Measurements from ENCODE around the gene NFKB1. TPM values are rescaled to one million over a fixed set of nuclear protein-coding genes. Genes with fewer than 3 reads are reported as not detected.
"Not testable (repeated sequence)": the region's sequence is repeated elsewhere in the genome, so short reads cannot be mapped to it uniquely, and the experiment has no call there.

Gene NFKB1
- total and polyA plus RNA-seq, 5 donors: 8.8 to 24.0 (median 21.8) TPM

DNA sequence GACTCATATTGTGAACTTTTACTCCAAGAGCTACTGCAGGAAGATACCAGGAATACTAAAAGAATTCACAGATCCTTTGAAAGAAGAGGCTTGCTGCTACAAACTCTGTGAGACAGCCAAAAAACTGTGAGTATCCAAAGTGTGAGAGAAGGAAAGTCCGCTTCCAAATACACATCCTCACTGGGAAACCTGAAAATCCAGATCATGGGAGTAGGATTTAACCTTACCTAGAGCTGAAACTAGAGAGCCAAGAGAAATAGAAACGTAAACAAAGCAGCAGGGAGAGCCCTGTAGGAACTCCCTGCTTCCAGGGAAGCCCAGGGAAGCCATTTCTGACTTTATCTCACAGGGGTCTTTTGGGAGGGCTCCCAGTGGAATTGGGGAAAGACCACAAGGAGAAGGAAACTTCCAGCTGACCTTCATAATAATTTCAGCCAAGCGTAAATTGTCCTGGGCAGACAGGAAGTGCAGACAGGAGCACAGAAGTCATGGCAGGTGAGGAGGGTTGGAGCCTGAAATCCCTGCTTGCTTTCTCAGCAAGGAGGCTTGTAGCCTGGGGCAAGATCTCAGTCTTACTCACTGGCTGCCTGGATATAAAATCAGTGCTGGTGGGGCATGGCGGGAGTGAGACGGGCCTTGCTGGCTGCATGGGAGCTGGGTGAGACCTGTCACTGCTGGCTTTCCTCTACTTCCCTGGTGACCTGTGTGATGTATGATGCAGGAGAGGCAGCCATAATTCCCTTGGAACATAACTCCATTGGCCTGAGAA lies 26.2 kb upstream of the NFKB1 start:
- H3K27ac ChIP-seq (ENCODE audit: low read length): no peak overlapping the region
- H3K27me3 ChIP-seq (ENCODE audit: control insufficient read depth, insufficient read depth): no peaks in the 10 kb centered on the region
- no peak for ATAC-seq
- intact Hi-C loops (cut with DNase I): no loop called here
- no peak overlapping the region for H3K4me3 ChIP-seq (ENCODE audit: low read length)
- no peaks in the 10 kb centered on the region for H3K4me1 ChIP-seq (ENCODE audit: control insufficient read depth, insufficient read depth, low read length)
- peaks cover 2% of the 10 kb centered on the region for H3K9me3 ChIP-seq (ENCODE audit: control insufficient read depth, low read length)
- WGBS: 94% methylated on average over 5 of the region's 5 CpGs
- no peak for DNase-seq

DNA sequence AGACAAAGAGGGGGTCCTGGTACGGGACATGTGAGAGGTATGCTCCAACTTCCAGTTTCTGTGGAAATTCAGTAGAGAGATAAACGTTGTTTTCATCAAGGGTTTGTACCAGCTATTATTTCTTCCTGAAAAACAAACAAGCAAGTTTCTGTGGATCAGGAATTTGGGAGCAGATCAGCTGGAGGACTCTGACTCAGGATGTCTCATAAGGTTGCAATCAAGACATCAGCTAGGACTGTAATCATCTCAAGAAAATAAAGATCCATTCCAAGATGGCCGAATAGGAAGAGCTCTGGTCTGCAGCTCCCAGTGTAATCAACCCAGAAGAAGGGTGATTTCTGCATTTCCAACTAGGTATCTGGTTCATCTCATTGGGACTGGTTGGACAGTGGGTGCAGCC lies 23.5 kb upstream of the NFKB1 start:
- H3K9me3 ChIP-seq (ENCODE audit: control insufficient read depth, low read length): peaks cover 2% of the 10 kb centered on the region
- no peaks in the 10 kb centered on the region for H3K4me1 ChIP-seq (ENCODE audit: control insufficient read depth, insufficient read depth, low read length)
- DNase-seq (no peak), ATAC-seq (no peak)
- no peak overlapping the region for H3K27ac ChIP-seq (ENCODE audit: low read length)
- no peaks in the 10 kb centered on the region for H3K27me3 ChIP-seq (ENCODE audit: control insufficient read depth, insufficient read depth)
- 83% methylated on average over 3 of the region's 3 CpGs for WGBS
- intact Hi-C loops (cut with DNase I): no loop called here
- H3K4me3 ChIP-seq (ENCODE audit: low read length): no peak overlapping the region

DNA sequence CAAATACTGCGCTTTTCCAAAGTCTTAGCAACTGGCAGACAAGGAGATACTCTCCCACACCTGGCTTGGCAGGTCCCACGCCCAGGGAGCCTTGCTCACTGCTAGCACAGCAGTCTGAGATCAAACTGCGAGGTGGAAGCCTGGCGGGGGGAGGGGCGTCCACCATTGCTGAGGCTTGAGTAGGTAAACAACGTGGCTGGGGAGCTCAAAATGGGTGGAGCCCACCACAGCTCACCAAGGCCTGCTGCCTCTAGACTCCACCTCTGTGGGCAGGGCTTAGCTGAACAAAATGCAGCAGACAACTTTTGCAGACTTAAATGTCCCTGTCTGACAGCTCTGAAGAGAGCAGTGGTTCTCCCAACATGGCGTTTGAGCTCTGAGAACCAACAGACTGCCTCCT lies 23.0 kb upstream of the NFKB1 start:
- intact Hi-C loops (cut with DNase I): no loop called here
- Histone ChIP-seq H3K4me3 (ENCODE audit: low read length) (no peak overlapping the region), H3K4me1 (ENCODE audit: control insufficient read depth, insufficient read depth, low read length) (no peaks in the 10 kb centered on the region), H3K27ac (ENCODE audit: low read length) (no peak overlapping the region), H3K27me3 (ENCODE audit: control insufficient read depth, insufficient read depth) (no peaks in the 10 kb centered on the region), H3K9me3 (ENCODE audit: control insufficient read depth, low read length) (peaks cover 2% of the 10 kb centered on the region)
- ATAC-seq: no peak
- 76% methylated on average over 7 of the region's 7 CpGs for WGBS
- DNase-seq: no peak

DNA sequence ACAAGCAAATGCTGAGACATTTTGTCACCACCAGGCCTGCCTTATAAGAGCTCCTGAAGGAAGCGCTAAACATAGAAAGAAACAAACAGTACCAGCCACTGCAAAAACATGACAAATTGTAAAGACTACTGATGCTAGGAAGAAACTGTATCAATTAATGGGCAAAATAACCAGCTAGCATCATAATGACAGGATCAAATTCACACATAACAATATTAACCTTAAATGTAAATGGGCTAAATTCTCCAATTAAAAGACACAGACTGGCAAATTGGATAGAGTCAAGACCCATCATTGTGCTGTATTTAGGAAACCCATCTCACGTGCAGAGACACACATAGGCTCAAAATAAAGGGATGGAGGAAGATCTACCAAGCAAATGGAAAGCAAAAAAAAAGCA lies 21.3 kb upstream of the NFKB1 start:
- DNase-seq; H3K4me1 ChIP-seq (ENCODE audit: control insufficient read depth, insufficient read depth, low read length); H3K9me3 ChIP-seq (ENCODE audit: control insufficient read depth, low read length); H3K27ac ChIP-seq (ENCODE audit: low read length); H3K4me3 ChIP-seq (ENCODE audit: low read length); ATAC-seq; H3K27me3 ChIP-seq (ENCODE audit: control insufficient read depth, insufficient read depth); intact Hi-C loops (cut with DNase I): not testable (repeated sequence)
- WGBS: 86% methylated on average over 2 of the region's 2 CpGs

DNA sequence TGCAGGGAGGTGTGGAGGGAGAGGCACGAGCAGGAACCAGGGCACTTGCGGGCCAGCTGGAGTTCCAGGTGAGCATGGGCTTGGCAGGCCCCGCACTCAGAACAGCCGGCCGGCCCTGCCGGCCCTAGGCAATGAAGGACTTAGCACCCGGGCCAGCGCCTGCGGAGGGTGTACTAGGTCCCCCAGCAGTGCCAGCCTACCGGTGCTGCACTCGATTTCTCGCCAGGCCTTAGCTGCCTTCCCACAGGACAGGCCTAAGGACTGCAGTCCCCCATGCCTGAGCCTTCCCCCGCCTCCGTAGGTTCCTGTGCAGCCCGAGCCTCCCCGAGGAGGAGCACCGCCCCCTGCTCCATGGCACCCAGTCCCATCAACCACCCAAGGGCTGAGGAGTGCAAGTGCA lies 18.0 kb upstream of the NFKB1 start:
- 96% methylated on average over 17 of the region's 17 CpGs for WGBS
- intact Hi-C loops (cut with DNase I): no loop called here

DNA sequence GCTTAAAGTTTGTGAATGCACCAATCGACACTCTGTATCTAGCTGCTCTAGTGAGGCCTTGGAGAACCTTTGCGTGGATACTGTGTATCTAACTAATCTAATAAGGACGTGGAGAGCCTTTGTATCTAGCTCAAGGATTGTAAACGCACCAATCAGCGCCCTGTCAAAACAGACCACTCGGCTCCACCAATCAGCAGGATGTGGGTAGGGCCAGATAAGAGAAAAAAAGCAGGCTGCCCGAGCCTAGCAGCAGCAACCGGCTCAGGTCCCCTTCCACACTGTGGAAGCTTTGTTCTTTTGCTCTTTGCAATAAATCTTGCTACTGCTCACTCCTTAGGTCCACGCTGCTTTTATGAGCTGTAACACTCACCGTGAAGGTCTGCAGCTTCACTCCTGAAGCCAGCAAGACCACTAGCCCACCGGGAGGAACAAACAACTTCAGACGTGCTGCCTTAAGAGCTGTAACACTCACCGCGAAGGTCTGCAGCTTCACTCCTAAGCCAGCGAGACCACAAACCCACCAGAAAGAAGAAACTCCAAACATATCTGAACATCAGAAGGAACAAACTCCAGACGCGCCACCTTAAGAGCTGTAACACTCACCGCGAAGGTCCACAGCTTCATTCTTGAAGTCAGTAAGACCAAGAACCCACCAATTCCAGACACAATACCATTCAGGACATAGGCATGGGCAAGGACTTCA lies 17.0 kb upstream of the NFKB1 start:
- DNase-seq; H3K4me1 ChIP-seq (ENCODE audit: control insufficient read depth, insufficient read depth, low read length); H3K4me3 ChIP-seq (ENCODE audit: low read length); H3K9me3 ChIP-seq (ENCODE audit: control insufficient read depth, low read length); ATAC-seq; H3K27ac ChIP-seq (ENCODE audit: low read length); H3K27me3 ChIP-seq (ENCODE audit: control insufficient read depth, insufficient read depth); intact Hi-C loops (cut with DNase I): not testable (repeated sequence)
- 83% methylated on average over 19 of the region's 19 CpGs for WGBS

More for the DNA sequence above, 18.0 kb upstream of the NFKB1 start:
- H3K4me1 ChIP-seq (ENCODE audit: control insufficient read depth, insufficient read depth, low read length): no peaks in the 10 kb centered on the region
- ATAC-seq (no peak), DNase-seq (no peak)
- H3K27ac ChIP-seq (ENCODE audit: low read length): no peak overlapping the region
- no peak overlapping the region for H3K4me3 ChIP-seq (ENCODE audit: low read length)
- H3K9me3 ChIP-seq (ENCODE audit: control insufficient read depth, low read length): no peaks in the 10 kb centered on the region
- H3K27me3 ChIP-seq (ENCODE audit: control insufficient read depth, insufficient read depth): no peaks in the 10 kb centered on the region

DNA sequence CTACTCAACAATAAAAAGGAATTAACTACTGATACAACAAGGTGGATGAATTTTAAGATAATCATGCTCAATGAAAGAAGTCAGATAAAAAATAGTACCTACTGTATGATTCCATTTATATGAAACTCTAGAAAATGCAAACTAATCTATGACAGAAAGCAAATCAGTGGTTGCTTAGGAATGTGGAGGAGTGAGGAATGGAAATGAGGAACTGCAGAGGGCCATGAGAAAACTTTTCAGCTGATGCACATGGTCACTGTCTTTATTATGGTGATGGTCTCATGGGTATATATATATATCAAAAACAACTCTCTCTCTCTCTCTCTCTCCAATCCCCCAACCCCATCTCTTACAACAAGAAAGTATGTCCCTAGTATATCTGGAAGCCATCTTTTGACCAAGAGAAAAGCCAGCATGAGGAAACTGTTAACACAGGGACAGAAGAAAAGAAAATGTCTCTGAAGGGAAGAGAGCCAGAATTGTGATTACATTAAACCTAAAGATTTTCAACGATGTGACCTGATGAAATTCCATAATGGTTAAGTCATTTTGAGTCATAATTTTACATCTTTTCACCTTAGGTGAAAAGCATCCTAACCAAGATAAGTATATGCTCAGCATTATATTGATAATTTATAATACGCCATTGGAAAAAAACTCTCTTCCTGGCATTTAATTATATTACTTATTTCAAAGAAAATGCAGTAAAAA lies 8.5 kb upstream of the NFKB1 start:
- H3K4me3 ChIP-seq (ENCODE audit: low read length): no peak overlapping the region
- no peaks in the 10 kb centered on the region for H3K4me1 ChIP-seq (ENCODE audit: control insufficient read depth, insufficient read depth, low read length)
- no peak overlapping the region for H3K27ac ChIP-seq (ENCODE audit: low read length)
- 72% methylated on average over 2 of the region's 2 CpGs for WGBS
- intact Hi-C loops (cut with DNase I): no loop called here
- no peaks in the 10 kb centered on the region for H3K9me3 ChIP-seq (ENCODE audit: control insufficient read depth, low read length)
- no peak for ATAC-seq
- H3K27me3 ChIP-seq (ENCODE audit: control insufficient read depth, insufficient read depth): no peaks in the 10 kb centered on the region
- DNase-seq: no peak

DNA sequence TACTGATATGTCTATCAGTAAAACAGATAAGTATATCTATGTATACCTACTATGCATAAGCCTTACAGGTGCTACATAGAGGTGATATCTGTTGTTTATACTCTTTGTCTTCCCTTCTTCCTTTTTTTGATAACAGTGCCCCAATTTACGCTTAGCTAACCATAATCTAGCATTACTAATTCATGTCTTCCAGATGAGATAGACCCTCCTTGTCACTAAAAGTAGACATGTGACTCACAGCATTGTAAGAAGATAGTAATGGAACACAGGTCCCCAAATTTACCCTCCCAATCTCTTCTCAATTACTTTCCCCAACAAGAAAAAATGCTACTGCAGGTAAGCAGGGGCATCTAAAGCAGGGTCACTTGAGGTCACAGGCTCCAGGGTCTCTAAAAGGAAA lies 7.9 kb upstream of the NFKB1 start:
- Histone ChIP-seq H3K4me1 (ENCODE audit: control insufficient read depth, insufficient read depth, low read length) (no peaks in the 10 kb centered on the region), H3K9me3 (ENCODE audit: control insufficient read depth, low read length) (no peaks in the 10 kb centered on the region), H3K4me3 (ENCODE audit: low read length) (no peak overlapping the region), H3K27ac (ENCODE audit: low read length) (no peak overlapping the region), H3K27me3 (ENCODE audit: control insufficient read depth, insufficient read depth) (no peaks in the 10 kb centered on the region)
- DNase-seq (no peak), ATAC-seq (no peak)
- intact Hi-C loops (cut with DNase I): no loop called here
- WGBS: 80% methylated on average over 1 of the region's 1 CpG

DNA sequence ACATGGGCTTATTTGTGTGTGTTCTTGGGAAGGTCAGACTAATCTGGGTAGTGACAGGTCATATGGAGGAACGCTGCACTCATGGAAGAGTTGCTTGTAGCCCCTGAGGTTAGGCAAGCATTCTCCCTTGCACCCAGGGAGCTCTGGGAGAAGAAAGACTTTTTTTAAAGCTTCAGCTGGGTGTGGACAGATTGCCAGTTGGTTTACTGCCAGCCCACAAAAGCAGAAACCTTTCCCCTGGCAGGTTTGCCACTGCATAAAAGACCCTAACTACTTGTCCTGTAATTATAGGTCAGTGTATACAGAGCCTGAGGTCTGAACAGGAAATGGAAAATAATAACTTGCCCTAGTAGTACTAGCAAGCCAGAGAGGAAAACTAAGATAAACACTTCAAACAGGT lies 7.4 kb upstream of the NFKB1 start:
- 72% methylated on average over 1 of the region's 1 CpG for WGBS
- ATAC-seq: no peak
- no peak for DNase-seq
- intact Hi-C loops (cut with DNase I): no loop called here
- Histone ChIP-seq H3K27me3 (ENCODE audit: control insufficient read depth, insufficient read depth) (no peaks in the 10 kb centered on the region), H3K27ac (ENCODE audit: low read length) (no peak overlapping the region), H3K4me1 (ENCODE audit: control insufficient read depth, insufficient read depth, low read length) (no peaks in the 10 kb centered on the region), H3K9me3 (ENCODE audit: control insufficient read depth, low read length) (no peaks in the 10 kb centered on the region), H3K4me3 (ENCODE audit: low read length) (no peak overlapping the region)

DNA sequence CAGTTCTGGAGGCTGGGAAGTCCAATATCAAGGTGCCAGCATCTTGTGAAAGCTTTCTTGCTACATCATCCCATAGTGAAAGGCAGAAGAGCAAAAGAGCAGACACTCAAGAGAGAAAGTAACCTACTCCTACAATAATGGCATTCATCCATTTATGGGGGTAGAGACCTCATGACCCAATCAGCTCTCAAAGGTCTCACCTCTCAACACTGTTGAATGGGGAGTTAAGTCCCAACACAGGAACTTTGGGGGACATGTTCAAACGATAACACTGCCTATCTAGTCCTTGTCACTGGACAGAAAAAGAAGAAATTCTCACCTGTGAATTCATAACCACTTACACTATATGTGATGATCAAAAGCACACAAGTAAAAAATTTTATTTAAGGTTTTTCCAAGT lies 6.6 kb upstream of the NFKB1 start:
- no peak for DNase-seq
- intact Hi-C loops (cut with DNase I): no loop called here
- no peak for ATAC-seq
- Histone ChIP-seq H3K27me3 (ENCODE audit: control insufficient read depth, insufficient read depth) (no peaks in the 10 kb centered on the region), H3K4me3 (ENCODE audit: low read length) (no peak overlapping the region), H3K27ac (ENCODE audit: low read length) (no peak overlapping the region), H3K9me3 (ENCODE audit: control insufficient read depth, low read length) (no peaks in the 10 kb centered on the region), H3K4me1 (ENCODE audit: control insufficient read depth, insufficient read depth, low read length) (no peaks in the 10 kb centered on the region)
- 76% methylated on average over 1 of the region's 1 CpG for WGBS

DNA sequence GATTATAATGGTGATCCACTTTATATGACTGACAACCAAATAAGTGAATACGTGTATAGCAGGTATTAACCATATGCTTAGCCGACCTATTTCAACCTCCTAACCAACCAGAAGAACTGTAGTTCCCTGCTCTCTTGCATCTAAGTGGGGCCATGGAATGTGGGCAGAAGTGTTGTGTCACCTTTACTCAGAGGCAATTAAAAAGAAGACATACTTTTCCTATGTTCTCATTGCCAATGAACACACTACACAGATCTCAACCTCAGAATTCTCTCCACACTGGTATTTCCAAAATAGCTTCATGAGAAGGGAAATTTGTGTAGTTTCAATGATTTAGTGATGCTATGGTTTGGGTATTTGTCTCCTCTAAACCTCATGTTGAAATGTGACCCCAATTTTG lies 3.2 kb upstream of the NFKB1 start:
- DNase-seq: no peak
- no peaks in the 10 kb centered on the region for H3K27me3 ChIP-seq (ENCODE audit: control insufficient read depth, insufficient read depth)
- no peak overlapping the region for H3K27ac ChIP-seq (ENCODE audit: low read length)
- no peaks in the 10 kb centered on the region for H3K4me1 ChIP-seq (ENCODE audit: control insufficient read depth, insufficient read depth, low read length)
- no peak overlapping the region for H3K4me3 ChIP-seq (ENCODE audit: low read length)
- intact Hi-C loops (cut with DNase I): no loop called here
- no peak for ATAC-seq
- H3K9me3 ChIP-seq (ENCODE audit: control insufficient read depth, low read length): no peaks in the 10 kb centered on the region
- 95% methylated on average over 2 of the region's 2 CpGs for WGBS

Data from right cardiac atrium (tissue), 5 donors.